Activated CD8-positive, alpha-beta memory T cell treated with anti-CD3 and anti-CD28 coated beads, Interleukin-2, amount 50 U/mL, for 1 hour (primary cell): ENCODE data around the gene ZNF407.
"Not testable (repeated sequence)": the region's sequence is repeated elsewhere in the genome, so short reads cannot be mapped to it uniquely, and the experiment has no call there.

Experiments
- DNase-seq: peaks from one replicate; pipeline ENCODE4 v3.0.0-alpha.2; 2020; ENCODE audit errors: extremely low read depth

The ZNF407 gene, protein sequence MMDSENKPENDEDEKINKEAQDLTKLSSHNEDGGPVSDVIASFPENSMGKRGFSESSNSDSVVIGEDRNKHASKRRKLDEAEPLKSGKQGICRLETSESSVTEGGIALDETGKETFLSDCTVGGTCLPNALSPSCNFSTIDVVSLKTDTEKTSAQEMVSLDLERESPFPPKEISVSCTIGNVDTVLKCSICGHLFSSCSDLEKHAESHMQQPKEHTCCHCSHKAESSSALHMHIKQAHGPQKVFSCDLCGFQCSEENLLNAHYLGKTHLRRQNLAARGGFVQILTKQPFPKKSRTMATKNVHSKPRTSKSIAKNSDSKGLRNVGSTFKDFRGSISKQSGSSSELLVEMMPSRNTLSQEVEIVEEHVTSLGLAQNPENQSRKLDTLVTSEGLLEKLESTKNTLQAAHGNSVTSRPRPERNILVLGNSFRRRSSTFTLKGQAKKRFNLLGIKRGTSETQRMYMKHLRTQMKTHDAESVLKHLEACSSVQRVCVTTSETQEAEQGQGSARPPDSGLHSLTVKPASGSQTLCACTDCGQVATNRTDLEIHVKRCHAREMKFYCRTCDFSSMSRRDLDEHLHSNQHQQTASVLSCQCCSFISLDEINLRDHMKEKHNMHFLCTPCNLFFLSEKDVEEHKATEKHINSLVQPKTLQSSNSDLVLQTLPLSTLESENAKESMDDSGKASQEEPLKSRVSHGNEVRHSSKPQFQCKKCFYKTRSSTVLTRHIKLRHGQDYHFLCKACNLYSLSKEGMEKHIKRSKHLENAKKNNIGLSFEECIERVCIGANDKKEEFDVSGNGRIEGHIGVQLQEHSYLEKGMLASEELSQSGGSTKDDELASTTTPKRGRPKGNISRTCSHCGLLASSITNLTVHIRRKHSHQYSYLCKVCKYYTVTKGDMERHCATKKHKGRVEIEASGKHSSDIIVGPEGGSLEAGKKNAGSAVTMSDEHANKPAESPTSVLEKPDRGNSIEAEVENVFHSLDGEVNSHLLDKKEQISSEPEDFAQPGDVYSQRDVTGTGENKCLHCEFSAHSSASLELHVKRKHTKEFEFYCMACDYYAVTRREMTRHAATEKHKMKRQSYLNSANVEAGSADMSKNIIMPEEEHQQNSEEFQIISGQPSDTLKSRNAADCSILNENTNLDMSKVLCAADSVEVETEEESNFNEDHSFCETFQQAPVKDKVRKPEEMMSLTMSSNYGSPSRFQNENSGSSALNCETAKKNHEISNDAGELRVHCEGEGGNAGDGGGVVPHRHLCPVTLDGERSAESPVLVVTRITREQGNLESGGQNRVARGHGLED (N-terminal part only)

DNA sequence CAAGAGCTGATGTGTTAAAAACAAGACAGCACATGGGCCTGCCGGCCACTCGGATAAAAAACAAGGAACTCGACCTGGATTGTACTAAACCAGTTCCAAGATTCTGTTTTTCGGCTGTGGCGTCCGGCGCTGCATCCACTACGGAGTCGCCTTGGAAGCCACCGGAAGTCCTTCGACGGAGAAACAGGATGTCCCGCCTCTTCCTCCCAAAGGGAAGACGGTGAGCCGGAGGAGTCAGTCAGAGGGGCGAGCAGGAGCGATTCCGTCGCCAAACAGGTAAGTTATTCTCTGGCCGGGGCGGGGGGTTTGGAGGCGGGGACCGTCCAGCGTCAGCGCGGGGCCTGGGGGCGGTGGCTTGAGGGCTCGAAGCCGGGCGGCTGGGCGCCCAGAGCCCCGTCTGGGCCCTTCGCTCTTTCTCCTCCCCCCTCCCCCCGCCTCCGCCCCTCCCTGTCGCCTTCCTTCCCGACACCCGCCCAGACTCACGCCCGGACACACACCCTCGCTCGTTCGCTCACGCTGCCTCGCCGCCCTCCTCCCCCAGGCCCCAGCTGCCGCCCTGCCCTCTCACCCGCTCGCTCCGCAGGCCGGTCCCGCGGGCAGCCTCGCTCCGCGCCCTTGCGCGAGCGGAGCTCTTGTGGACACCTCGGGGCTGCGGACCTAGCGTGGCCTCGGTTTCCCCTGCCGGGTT, at the start of gene ZNF407:
Gene ZNF407, plus strand, starts transcription at position 209 of the 688 bp plus-strand sequence. CDS start 33,150 bp downstream, outside the sequence.
- DNase-seq = peak; percentile 63

DNA sequence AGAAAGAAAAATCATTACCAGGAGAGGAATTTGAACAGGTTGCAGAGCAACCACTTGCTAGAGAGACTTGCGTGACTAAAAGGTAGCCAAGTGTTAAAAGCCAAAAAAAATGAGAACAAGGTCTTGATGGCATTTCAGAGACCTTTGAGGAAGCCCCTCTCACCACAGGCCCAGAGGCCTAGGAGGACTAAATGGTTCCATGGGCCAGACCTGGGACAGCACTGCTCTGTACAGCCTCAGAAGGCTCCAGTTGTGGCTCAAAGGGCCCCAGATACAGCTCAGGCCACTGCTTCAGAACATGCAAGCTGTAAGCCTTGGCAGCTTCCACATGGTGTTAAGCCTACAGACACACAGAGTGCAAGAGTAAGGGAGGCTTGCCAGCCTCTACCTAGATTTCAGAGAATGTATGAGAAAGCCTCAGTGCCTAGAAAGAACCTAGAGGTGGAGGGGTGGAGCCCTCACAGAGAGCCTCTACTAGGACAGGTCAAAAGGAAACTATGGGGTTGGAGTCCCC, 48.0 kb upstream of the ZNF407 start:
- DNase-seq = no peak

DNA sequence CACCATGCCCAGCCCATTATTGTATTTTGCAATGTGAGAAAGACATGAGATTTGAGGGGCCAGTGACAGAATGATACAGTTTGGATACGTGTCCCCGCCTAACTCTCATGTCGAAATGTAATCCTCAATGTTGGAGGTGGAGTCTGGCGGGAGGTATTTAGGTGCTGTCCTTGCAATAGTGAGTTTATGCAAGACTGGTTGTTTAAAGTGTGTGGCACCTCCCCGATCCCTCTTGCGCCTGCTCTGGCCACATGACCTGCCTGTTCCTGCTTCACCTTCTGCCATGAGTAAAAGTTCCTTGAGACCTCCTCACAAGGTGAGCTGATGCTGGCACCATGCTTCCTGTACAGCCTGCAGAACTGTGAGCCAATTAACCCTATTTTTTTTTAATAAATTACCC, 46.8 kb upstream of the ZNF407 start:
- DNase-seq = no peak

DNA sequence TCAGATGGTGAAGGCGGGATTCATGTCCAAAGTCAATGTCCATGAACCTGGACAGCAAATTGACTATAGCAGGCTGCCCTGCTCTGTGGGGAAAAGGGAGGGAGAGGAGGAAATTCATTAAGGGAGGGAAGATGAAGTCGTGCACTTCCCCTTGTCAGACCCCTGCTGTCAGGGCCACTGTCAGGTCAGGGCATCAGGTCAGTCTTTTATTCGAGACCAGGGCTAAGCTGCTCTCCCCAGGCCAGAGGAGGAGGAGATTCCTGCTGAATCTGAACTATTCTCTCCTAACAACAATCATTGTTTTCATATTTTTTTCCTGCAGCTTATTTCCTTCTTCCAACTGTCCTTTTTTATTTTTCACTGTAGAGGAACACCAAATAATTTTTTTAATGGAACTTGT, 46.2 kb upstream of the ZNF407 start:
- no peak for DNase-seq

DNA sequence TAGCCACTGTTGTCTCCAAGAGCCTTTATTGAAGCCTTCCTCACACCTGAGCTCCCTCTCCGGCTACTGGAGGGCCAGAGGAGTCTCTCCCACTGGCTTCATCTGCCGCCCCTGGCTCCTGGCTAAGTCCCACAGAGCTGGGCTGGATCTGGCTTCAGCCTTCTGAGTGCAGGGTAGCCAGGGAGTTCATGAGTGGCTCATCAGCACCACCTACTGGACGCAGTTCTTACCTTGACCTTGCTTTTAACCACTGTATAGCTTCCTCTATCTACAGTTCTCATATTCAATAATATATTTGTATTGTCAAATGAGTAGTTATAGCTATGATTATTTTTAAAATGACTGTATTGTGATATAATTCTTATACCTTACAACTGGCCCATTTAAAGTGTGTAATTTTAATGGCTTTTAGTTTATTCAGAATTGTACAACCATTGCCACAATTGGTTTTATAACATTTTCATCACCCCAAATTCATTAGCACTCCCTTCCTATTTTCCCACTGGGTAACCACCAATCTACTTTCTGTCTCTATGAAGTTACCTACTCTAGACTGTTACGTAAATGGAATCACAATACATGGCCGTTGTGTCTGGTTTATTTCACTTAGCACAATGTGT, 45.6 kb upstream of the ZNF407 start:
- DNase-seq = peak; percentile 39

DNA sequence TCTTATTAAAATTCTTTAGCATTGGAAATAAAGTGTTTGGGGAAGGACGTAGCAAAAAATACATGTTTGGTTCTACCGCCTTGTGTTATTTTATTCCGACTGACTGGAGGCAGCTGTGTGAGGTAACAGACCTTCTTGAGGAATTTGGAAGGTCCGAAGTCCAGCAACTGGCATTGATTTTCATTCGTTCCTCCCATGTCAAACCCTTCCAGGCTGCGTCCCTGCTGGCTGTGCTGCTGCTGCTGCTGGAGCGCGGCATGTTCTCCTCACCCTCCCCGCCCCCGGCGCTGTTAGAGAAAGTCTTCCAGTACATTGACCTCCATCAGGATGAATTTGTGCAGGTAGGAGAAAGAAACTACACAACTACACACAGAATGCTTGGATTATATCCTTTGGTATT, 41.5 kb upstream of the ZNF407 start:
- no peak for DNase-seq

DNA sequence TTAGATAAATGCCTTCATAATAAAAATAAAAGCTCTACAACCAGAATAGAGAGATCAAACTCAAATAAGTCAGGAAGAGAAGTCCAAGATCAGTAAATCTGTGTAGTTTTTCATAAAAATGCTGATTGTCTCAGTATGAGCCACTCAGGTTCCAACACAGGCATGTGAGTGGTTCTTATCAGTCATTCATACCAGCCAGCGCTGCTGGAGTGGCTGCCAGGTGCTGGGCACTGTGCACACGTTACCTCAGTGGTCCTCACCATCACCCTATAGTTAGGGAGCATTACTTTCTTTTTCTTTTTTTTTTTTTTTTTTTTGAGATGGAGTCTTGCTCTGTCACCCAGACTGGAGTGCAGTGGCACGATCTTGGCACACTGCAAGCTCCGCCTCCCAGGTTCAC, 39.6 kb upstream of the ZNF407 start:
- no peak for DNase-seq

DNA sequence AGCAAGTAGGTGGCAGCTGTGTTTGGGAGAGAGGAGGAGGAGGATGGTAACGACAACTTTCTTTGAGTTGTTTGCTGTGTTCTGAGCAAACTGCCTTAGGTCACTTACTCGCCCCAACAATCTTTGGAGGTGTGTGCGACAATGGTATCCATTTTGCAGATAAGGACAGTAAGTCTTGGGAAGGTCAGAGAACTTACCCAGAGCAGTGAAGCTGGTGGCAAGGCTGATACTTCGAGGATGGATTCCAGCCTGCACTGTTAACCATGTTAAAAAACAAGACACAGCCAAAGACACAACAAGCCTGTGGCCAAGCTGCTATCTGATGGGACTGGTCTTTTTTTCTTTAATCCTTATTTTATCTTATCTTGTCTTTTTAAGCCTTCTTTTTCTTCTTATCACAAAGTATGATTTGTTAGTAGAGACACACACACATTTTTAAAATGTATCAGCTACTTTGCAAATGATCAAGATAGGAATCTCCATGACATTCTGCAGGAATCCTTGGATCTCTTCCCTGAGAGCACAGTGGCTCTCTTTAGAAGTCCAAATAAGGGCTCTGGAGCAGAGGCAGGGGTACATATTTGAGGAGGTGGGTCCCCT, 35.4 kb upstream of the ZNF407 start:
- no peak for DNase-seq

DNA sequence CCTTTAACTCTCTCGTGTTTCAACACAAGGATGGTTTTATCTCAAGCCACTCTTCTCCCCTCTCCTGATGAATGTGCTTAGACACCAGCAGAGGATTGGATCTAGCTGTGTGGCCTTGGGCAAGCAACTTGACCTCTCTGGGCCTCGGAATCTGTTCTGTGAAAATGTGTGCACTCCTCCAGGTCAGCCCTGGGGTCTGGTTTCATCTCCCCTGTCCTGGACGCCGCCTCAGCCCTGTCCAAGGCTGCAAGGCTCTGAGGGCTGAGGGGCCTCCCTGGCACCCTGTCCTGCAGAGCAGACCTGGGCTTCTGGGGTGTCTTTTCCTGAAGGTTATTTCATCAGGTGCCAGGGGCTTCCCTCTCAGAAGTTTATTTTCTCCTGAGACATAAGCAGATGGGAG, 34.9 kb upstream of the ZNF407 start:
- DNase-seq = no peak

DNA sequence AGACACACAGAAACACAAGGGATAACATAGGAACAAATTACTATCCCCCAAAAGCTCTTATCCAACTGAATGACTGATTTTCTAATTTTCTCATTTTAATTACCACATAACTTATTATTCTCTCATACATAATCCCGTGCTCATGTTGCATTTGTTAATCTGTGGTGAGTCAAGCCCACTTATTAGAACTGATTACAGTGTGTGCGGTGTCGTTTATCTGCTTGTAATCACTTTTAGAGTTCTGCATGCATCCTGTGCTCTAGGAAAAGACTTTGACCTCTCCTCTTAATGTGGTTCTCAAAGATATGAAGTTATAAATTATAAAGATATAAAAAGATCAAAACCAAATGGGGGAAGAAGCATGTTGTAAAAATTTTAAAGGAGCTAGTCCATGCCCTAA, 33.7 kb upstream of the ZNF407 start:
- DNase-seq = no peak

DNA sequence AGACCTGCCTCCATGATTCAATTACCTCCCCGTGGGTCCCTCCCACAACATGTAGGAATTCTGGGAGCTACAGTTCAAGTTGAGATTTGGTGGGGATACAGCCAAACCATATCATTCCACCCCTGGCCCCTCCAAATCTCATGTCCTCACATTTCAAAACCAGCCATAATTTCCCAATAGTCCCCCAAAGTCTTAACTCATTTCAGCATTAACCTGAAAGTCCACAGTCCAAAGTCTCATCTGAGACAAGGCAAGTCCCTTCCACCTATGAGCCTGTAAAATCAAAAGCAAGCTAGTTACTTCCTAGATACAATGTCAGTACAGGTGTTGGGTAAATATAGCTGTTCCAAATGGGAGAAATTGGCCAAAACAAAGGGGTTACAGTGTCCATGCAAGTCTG, 32.5 kb upstream of the ZNF407 start:
- DNase-seq = not testable (repeated sequence)

DNA sequence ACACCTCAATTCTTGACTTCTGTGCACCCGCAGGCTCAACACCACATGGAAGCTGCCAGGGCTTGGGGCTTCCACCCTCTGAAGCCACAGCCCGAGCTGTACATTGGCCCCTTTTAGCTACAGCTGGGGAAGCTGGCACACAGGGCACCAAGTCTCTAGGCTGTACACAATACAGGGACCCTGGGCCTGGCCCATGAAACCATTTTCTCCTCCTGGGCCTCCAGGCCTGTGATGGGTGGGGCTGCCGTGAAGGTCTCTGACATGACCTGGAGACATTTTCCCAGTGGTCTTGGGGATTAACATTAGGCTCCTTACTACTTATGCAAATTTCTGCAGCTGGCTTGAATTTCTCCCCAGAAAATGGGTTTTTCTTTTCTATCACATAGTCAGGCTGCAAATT, 31.7 kb upstream of the ZNF407 start:
- not testable (repeated sequence) for DNase-seq

DNA sequence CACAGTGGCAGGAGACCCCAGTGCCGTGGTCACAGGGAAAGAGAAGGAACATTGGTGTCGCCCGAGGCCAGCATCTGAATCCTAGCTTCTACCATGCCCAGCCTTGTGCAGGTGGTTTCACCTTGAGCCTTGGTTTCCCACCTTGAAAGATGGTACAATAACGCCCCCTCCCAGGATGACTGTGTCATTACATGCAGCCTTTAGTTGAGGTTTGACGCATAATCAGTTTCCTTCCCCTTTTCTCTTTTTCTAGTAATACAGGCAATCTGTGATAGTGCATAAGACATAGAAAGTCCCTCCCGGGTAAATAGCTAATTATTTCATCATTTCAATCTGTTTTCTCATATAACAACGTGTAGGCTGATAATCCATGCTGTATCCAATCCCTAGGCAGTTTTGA, 29.8 kb upstream of the ZNF407 start:
- no peak for DNase-seq

DNA sequence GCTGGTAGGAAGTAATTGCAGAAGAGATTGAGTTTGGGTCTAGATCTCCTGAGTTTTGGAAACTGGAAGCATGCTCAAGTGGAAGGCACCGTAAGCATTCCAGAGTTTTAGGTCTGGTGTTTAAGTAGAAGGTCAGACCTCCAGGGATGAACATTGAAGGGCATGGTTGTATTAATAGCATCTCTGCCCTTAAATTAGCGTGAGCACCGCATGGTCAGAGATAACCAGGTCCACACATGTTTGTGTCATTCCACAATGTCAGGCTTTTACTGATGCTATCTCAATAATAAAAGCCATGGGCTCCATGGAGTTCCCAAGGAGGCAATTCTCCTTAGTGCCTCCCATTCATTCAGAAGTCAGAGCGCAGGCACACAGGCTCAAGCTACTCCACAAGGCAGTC, 28.3 kb upstream of the ZNF407 start:
- DNase-seq = no peak

DNA sequence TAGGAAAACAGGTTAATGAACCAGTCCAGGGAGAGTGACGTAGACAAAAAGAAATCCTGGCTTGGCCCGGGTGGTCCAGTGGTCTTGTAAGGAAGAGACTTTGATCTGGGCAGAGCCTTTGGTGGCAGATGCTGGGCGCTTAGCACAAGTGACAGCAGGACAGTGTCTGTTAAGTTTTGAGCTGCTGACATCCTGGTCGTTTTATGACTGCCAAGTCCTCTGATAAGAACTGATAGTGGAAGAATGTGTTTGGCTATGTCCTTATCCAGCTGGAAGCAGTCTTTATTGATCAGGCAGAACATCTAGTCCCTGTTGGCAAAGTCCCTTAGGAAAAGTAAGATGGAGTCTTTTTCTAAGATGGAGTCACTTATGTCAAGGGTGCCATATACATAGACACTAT, 27.4 kb upstream of the ZNF407 start:
- DNase-seq = no peak

DNA sequence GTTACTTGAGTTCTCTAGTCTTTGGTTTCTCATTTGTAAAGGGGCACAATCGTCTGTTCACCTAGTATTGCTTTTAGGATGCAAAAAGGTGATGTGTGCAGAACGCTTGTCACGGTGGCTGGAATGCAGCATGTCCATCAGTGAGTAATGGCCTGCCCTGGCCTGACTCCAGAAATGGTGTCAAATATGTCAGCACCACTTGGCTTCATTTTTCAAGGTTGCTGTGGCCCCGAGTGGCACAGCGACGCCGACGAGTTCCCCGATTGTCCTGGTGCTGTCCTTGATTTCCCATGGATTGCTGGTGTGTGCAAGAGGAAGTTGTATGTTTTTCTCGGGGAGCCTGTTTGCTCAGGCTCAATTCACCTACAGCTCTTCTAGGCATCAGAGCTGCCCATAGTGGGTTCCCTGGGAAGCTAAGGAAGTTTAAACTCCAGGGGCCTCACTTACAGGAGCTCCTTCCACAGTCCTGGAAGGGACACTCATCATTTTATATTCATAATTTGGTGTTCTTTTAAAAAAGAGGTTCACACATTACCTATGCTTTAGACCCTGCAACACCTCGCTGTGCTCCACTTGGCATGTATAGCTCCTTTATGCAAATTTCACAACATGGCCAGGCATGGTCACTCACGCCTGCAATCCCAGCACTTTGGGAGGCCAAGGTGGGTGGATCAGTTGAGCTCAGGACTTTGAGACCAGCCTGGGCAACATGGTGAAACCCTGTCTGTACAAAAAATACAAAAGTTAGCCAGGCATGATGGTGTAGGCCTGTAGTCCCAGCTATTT, 25.6 kb upstream of the ZNF407 start:
- no peak for DNase-seq

DNA sequence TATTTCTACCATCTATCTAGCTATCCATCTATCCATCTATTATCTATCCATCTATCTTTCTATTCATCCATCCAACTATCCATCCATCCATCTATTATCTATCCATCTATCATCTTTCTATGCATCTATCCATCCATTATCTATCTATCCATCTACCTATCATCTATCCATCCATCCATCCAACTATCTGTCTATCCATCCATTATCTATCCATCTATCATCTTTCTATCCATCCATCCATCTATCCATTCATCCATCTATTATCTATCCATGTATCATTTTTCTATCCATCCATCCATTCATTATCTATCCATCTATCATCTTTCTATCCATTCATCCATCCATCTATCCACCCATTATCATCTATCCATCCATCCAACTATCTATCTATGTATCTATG, 24.6 kb upstream of the ZNF407 start:
- no peak for DNase-seq

DNA sequence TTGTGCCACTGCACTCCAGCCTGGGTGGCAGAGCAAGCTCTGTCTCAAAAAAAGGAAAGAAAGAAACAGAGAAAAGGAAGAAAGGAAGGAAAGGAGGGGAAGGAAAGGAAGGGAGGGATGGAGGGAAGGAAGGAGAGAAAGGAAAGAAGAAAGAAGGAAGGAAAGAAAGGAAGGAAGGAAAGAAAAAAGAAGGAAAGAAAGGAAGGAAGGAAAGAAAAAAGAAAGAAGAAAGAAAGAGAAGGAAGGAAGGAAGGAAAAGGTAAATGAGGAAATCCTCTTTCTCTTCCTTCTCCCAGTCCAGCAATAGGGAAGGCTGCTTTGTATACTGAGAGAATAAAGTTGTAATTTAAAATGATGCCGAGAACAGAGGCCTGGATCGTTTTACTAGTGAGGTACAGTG, 22.8 kb upstream of the ZNF407 start:
- DNase-seq = no peak

DNA sequence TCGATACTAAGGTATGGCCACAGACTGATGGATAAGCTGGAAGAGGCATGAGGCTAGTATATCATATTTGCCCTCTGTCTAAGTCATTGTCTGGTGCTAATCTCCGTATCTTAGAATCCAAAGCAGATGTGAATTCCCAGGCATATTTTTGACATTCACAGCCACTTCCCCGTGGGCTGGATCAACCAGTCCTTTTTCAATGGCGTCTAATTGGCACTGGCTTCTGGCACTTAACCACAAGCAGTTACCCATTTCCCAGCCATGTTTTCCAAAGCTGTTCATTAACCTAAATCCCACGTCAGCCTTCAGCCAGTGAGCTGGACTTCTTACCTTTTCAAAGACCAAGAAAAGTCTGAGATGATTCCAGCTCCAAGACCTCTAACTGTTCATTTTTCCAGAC, 20.7 kb upstream of the ZNF407 start:
- no peak for DNase-seq
